Vagina (tissue), 2 donors: ENCODE data around the gene LRRN2. TPM values are rescaled to one million over a fixed set of nuclear protein-coding genes. Genes with fewer than 3 reads are reported as not detected.

Experiments
- DNase-seq, 2 donors: peaks; one replicate each; pipeline ENCODE4 v3.0.0-alpha.2; 2017; ENCODE audit errors: extremely low spot score in 2 of 2
- H3K27ac ChIP-seq: fragments of 200-600 bp; sonication (generic); one replicate; pipeline ENCODE4 v1.5.1; 2019
- H3K27me3 ChIP-seq: fragments of 200-600 bp; sonication (generic); one replicate; pipeline ENCODE4 v1.5.1; 2019
- H3K36me3 ChIP-seq, 2 donors: fragments of 200-600 bp; sonication (generic); one replicate each; pipeline ENCODE4 v1.5.1; 2017 to 2019
- H3K4me1 ChIP-seq: fragments of 200-600 bp; sonication (generic); one replicate; pipeline ENCODE4 v1.5.1; 2019
- H3K4me3 ChIP-seq, 2 donors: fragments of 200-600 bp; sonication (generic); 1 replicate in 1 of 2; 2 replicates in 1 of 2; pipeline ENCODE4 v1.5.1; 2016 to 2019
- H3K9me3 ChIP-seq: fragments of 200-600 bp; sonication (generic); one replicate; pipeline ENCODE4 v1.5.1; 2019
- CTCF ChIP-seq, 3 experiments: fragments of 450-650 bp in 2 of 3; fragments of 200-600 bp in 1 of 3; sonication (generic) in 1 of 3; IDR thresholded peaks; one replicate each; pipeline ENCODE4 v1.5.1; 2017 to 2019; ENCODE audit warnings: antibody characterized with exemption in 3 of 3, mild to moderate bottlenecking in 2 of 3, moderate library complexity in 2 of 3
- POLR2A ChIP-seq, 2 donors: fragments of 450-650 bp; IDR thresholded peaks; one replicate each; pipeline ENCODE4 v1.6.1; 2017; ENCODE audit warnings: antibody characterized with exemption in 2 of 2, mild to moderate bottlenecking in 2 of 2, moderate library complexity in 2 of 2
- POLR2AphosphoS5 ChIP-seq, 2 donors: sonication (generic); formaldehyde crosslinking; IDR thresholded peaks; one replicate each; pipeline ENCODE4 v1.9.0; 2017; ENCODE audit warnings: antibody characterized with exemption in 2 of 2, mild to moderate bottlenecking in 2 of 2, low read depth in 1 of 2; ENCODE audit not compliant: insufficient read depth in 1 of 2
- intact Hi-C: fragments of 100-400 bp; cut with DNase I; formaldehyde crosslinking; loops from one replicate; pipeline ENCODE4 v1.15.1; 2023
- total RNA-seq: library from RNA; depleted of rRNA; stranded (reverse); fragments of >200 nt; gene quantifications from one replicate; pipeline ENCODE4 v1.2.3, GENCODE V29; 2016

Gene LRRN2
- total RNA-seq, 1 donor from 2014 or later, result 3.4 TPM

- Histone ChIP-seq H3K27ac (no peak overlapping the region), H3K27me3 (no peaks in the 10 kb centered on the region), H3K4me3 (no peak overlapping the region), H3K36me3 (no peaks in the 10 kb centered on the region), H3K9me3 (no peaks in the 10 kb centered on the region), H3K4me1 (peaks cover 14% of the 10 kb centered on the region)
- intact Hi-C loops, result loop anchor here (5.0 kb wide), 1 partner anchor 217 kb away; no protein-coding TSS in a partner anchor
- DNase-seq, result no peak
- no peak for TF ChIP-seq POLR2A (IDR thresholded peaks at IDR 0.05)
- no peak for TF ChIP-seq POLR2AphosphoS5 (IDR thresholded peaks at IDR 0.05; ENCODE audit: insufficient read depth in 1 of 2, low read depth in 1 of 2)
- no peak for TF ChIP-seq CTCF (IDR thresholded peaks at IDR 0.05)
Measured at GRCh38 chr1:204574865-204575163, 110.7 kb downstream of the LRRN2 start.

DNA sequence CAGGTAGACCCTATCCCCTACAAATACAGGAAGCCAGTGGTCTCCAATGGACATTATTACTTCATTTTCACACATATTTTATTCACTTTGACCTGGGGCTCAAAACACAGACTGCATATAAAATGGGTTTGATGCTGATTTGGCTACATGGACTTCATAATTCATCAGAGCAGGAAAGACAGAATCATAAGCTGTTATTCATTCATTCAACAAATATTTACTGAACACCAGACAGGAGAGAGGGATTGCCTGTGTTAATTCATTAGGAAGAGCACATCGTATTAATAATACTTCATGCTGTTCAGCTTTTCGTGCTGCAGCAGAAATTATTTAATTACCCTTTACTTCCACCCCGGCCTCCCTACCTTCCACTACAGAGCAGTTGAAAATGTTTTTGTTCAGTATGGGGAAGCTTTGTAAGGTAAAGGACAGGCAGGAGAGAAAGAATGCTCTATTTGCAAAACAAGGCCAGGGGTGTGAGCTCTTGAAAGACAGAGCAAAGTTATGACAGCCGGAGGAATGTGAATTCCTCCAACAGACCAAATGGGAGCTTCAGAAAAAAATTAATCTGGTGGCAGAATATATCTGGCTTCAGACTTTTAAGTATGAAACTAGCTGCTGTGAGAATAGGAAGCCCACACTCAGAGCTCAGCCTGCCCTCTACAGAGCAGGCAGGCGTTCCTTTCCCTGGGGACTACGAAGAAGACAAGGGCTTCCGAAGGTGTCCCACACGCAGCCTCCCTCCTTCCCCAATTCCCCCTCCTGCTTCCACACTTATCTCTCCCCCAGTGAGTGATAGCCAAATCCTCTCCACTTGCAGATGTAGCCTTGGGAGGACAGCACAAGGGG lies 111.3 kb downstream of the LRRN2 start:
- H3K27ac ChIP-seq, result no peak overlapping the region
- no peak for TF ChIP-seq CTCF (IDR thresholded peaks at IDR 0.05)
- no peak for TF ChIP-seq POLR2AphosphoS5 (IDR thresholded peaks at IDR 0.05; ENCODE audit: insufficient read depth in 1 of 2, low read depth in 1 of 2)
- no peak for TF ChIP-seq POLR2A (IDR thresholded peaks at IDR 0.05)
- intact Hi-C loops, result loop anchor here (5.0 kb wide), 1 partner anchor 218 kb away; no protein-coding TSS in a partner anchor
- H3K4me1 ChIP-seq, result peaks cover 13% of the 10 kb centered on the region
- H3K27me3 ChIP-seq, result no peaks in the 10 kb centered on the region
- H3K4me3 ChIP-seq, result no peak overlapping the region
- H3K9me3 ChIP-seq, result no peaks in the 10 kb centered on the region
- no peaks in the 10 kb centered on the region for H3K36me3 ChIP-seq
- no peak for DNase-seq

- H3K9me3 ChIP-seq, result no peaks in the 10 kb centered on the region
- H3K36me3 ChIP-seq, result no peaks in the 10 kb centered on the region
- no peak for TF ChIP-seq CTCF (IDR thresholded peaks at IDR 0.05)
- TF ChIP-seq POLR2AphosphoS5 (IDR thresholded peaks at IDR 0.05; ENCODE audit: insufficient read depth in 1 of 2, low read depth in 1 of 2), result no peak
- no peak for TF ChIP-seq POLR2A (IDR thresholded peaks at IDR 0.05)
- H3K27ac ChIP-seq, result no peak overlapping the region
- H3K27me3 ChIP-seq, result no peaks in the 10 kb centered on the region
- H3K4me3 ChIP-seq, result no peak overlapping the region
- H3K4me1 ChIP-seq, result peaks cover 3% of the 10 kb centered on the region
- no peak for DNase-seq
- intact Hi-C loops, result loop anchor here (5.0 kb wide), 1 partner anchor 219 kb away; no protein-coding TSS in a partner anchor
Measured at GRCh38 chr1:204572923-204573922, 112.3 kb downstream of the LRRN2 start.

DNA sequence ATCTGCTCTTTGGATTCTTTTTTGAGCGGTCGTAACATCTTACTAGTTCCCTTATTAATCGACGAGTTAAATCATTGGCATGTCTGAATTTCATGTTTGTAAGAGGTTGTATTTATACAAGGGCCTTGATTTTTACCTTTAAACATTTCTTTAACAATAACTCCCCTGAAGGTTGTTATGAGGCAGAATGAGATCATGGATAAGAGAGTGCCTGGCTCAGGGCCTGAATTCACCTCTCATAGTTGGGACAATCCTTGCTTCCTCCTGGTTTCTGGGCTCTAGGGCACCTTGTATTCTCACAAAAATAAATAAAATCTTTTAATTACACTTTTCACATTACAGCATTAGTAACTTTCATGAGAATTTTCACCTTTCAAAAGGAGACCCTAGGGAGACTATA lies 113.9 kb downstream of the LRRN2 start:
- no peak overlapping the region for H3K27ac ChIP-seq
- no peaks in the 10 kb centered on the region for H3K9me3 ChIP-seq
- H3K27me3 ChIP-seq, result no peaks in the 10 kb centered on the region
- no peaks in the 10 kb centered on the region for H3K4me1 ChIP-seq
- H3K4me3 ChIP-seq, result no peak overlapping the region
- no peaks in the 10 kb centered on the region for H3K36me3 ChIP-seq
- no peak for TF ChIP-seq POLR2A (IDR thresholded peaks at IDR 0.05)
- no peak for TF ChIP-seq CTCF (IDR thresholded peaks at IDR 0.05)
- no peak for TF ChIP-seq POLR2AphosphoS5 (IDR thresholded peaks at IDR 0.05; ENCODE audit: insufficient read depth in 1 of 2, low read depth in 1 of 2)
- no peak for DNase-seq
- intact Hi-C loops, result loop anchor here (5.0 kb wide), 1 partner anchor 221 kb away; no protein-coding TSS in a partner anchor
